Parathyroid adenoma (tissue), 2 donors: ENCODE measurements around the gene TRAF5.

Source experiments
- H2AFZ ChIP-seq: fragments of 300-600 bp; sonication (generic); one replicate; pipeline ENCODE4 v1.7.0; 2017; ENCODE audit warnings: antibody characterized with exemption, mild to moderate bottlenecking
- H3K27ac ChIP-seq: fragments of 300-600 bp; sonication (generic); one replicate; pipeline ENCODE4 v1.7.0; 2017
- H3K27me3 ChIP-seq: fragments of 300-600 bp; sonication (generic); one replicate; pipeline ENCODE4 v1.7.0; 2017; ENCODE audit warnings: low read length; ENCODE audit not compliant: control insufficient read depth, insufficient read depth
- H3K36me3 ChIP-seq: fragments of 300-600 bp; sonication (generic); one replicate; pipeline ENCODE4 v1.7.0; 2017; ENCODE audit warnings: low read length; ENCODE audit not compliant: control insufficient read depth, insufficient read depth
- H3K4me1 ChIP-seq: fragments of 300-600 bp; sonication (generic); one replicate; pipeline ENCODE4 v1.7.0; 2017; ENCODE audit warnings: control low read depth
- H3K4me2 ChIP-seq: fragments of 300-600 bp; sonication (generic); one replicate; pipeline ENCODE4 v1.7.0; 2017; ENCODE audit warnings: low read length
- H3K4me3 ChIP-seq: fragments of 300-600 bp; sonication (generic); one replicate; pipeline ENCODE4 v1.7.0; 2017; ENCODE audit warnings: low read depth, low read length
- H3K79me2 ChIP-seq: fragments of 300-600 bp; sonication (generic); one replicate; pipeline ENCODE4 v1.7.0; 2017; ENCODE audit warnings: control low read depth
- H3K9ac ChIP-seq: fragments of 300-600 bp; sonication (generic); one replicate; pipeline ENCODE4 v1.7.0; 2017; ENCODE audit warnings: mild to moderate bottlenecking
- H3K9me3 ChIP-seq: fragments of 300-600 bp; sonication (generic); one replicate; pipeline ENCODE4 v1.7.0; 2017; ENCODE audit warnings: low read length; ENCODE audit not compliant: control insufficient read depth
- TF ChIP-seq, protein P1 (sequence below): fragments of 300-600 bp; sonication (generic); IDR thresholded peaks from one replicate; pipeline ENCODE4 v1.7.0; 2017; ENCODE audit warnings: antibody characterized with exemption, mild to moderate bottlenecking
- donor health status: primary hyperparathyroidism.

Gene TRAF5

GRCh38 chr1:211326528-211327345, at the start of gene TRAF5:
Gene TRAF5 (plus strand): TSS chr1:211326833. CDS start chr1:211353240, 26,407 bp downstream.
- Histone ChIP-seq H3K4me3 (peak within 1 kb of the TSS; percentile 50), H3K36me3 (no peaks in the 10 kb centered on the region), H3K27me3 (no peaks in the 10 kb centered on the region), H3K27ac (peak within 1 kb of the TSS; percentile 6), H3K9me3 (no peaks in the 10 kb centered on the region), H2AFZ (peak within 1 kb of the TSS; percentile 77), H3K4me2 (peak within 1 kb of the TSS; percentile 85), H3K79me2 (no peaks in the 10 kb centered on the region), H3K4me1 (no peaks in the 10 kb centered on the region), H3K9ac (no peak within 1 kb of the TSS)
- TF ChIP-seq, protein P1, sequence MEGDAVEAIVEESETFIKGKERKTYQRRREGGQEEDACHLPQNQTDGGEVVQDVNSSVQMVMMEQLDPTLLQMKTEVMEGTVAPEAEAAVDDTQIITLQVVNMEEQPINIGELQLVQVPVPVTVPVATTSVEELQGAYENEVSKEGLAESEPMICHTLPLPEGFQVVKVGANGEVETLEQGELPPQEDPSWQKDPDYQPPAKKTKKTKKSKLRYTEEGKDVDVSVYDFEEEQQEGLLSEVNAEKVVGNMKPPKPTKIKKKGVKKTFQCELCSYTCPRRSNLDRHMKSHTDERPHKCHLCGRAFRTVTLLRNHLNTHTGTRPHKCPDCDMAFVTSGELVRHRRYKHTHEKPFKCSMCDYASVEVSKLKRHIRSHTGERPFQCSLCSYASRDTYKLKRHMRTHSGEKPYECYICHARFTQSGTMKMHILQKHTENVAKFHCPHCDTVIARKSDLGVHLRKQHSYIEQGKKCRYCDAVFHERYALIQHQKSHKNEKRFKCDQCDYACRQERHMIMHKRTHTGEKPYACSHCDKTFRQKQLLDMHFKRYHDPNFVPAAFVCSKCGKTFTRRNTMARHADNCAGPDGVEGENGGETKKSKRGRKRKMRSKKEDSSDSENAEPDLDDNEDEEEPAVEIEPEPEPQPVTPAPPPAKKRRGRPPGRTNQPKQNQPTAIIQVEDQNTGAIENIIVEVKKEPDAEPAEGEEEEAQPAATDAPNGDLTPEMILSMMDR: no peak

DNA sequence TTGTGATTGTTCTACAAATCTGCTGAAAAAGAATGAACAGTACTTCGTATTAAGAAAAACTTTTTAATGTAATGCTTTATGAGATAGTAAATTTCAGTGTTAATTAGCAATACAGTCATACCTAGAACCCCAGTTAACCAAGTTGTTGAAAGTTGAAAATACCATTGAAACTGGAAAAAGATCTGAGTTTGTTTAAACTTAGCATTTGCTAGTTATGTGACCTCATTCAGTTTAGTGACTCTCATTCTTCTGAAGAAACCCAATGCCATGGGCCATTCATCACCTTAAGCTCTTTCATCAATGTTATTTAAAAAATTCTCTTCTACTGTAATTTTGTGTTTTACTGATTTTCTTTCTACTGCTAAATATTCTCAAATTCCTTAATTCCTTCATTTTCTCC, 47.3 kb upstream of the TRAF5 start:
- no peaks in the 10 kb centered on the region for H3K4me1 ChIP-seq
- no peak overlapping the region for H3K27ac ChIP-seq
- TF ChIP-seq, protein P1: no peak
- H3K36me3 ChIP-seq: no peaks in the 10 kb centered on the region
- no peaks in the 10 kb centered on the region for H3K79me2 ChIP-seq
- no peak overlapping the region for H3K4me2 ChIP-seq
- no peak overlapping the region for H3K4me3 ChIP-seq
- H3K27me3 ChIP-seq: no peaks in the 10 kb centered on the region
- H3K9ac ChIP-seq: no peak overlapping the region
- no peak overlapping the region for H2AFZ ChIP-seq
- no peaks in the 10 kb centered on the region for H3K9me3 ChIP-seq

DNA sequence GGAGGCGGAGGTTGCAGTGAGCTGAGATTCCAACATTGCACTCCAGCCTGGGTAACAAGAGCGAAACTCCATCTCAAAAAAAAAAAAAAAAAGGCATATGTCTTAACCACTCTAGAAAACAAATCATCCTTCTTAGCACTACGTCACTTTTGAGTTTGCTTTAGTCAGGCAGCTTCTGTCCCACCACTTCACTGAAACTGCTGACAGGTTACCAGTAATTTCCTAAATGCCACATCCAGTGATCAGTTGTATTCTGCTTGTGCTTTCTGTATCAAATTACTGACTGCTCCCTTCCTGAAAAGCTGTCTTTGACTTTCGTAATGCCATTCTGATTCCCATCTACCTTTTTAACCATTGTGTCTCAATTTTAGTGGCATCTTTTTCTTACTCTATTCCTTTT, 45.7 kb upstream of the TRAF5 start:
- H3K4me2 ChIP-seq: peak overlapping the region; percentile 23
- H3K9me3 ChIP-seq: no peaks in the 10 kb centered on the region
- H3K4me3 ChIP-seq: no peak overlapping the region
- H3K4me1 ChIP-seq: no peaks in the 10 kb centered on the region
- H3K9ac ChIP-seq: no peak overlapping the region
- TF ChIP-seq, protein P1: no peak
- H3K36me3 ChIP-seq: no peaks in the 10 kb centered on the region
- H3K79me2 ChIP-seq: no peaks in the 10 kb centered on the region
- no peaks in the 10 kb centered on the region for H3K27me3 ChIP-seq
- H2AFZ ChIP-seq: no peak overlapping the region
- peak overlapping the region; percentile 32 for H3K27ac ChIP-seq

DNA sequence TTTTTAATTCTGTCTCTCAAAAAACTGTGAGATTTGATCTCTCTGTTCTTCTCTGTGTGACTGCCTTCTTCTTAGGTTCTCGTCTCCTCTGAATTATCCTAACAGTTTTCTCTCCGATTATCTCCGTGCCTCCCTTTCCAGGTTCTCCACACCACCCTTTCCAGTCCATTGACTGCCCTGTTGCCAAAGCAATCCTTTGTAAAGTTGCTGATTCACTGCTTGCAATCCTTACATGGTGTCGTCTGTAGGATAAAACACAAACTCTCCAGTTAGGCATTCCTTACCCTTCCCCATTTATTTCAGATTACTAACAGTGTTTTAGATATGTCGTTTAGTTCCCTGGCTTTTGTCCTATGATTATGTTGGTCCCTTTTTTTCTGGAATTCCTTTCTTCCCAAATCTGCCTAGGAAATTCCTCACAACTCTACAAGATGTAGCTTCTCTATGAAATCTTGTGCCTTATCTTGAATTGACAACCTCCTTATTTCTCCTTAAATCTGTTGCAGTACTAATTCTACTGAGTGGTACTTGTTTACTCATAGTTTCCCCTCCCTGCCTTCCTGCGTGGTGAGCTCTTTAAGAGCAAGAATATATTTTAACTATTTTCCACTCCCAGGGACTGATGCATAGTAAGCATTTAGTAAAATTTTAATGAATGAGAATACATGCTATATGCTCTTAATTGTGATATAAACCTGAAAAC, 45.2 kb upstream of the TRAF5 start:
- Histone ChIP-seq H3K79me2 (no peaks in the 10 kb centered on the region), H3K9me3 (no peaks in the 10 kb centered on the region), H2AFZ (no peak overlapping the region), H3K27me3 (no peaks in the 10 kb centered on the region), H3K27ac (peak overlapping the region; percentile 32), H3K4me1 (no peaks in the 10 kb centered on the region), H3K4me3 (no peak overlapping the region), H3K4me2 (peak overlapping the region; percentile 23), H3K36me3 (no peaks in the 10 kb centered on the region), H3K9ac (no peak overlapping the region)
- TF ChIP-seq, protein P1: no peak
